HG02840 (cell line): Measurements from ENCODE around the gene GNAL.

Source experiments
- ATAC-seq: cut with Tn5 transposase; IDR thresholded peaks from one replicate; pipeline ENCODE4 v1.9.1; 2021; ENCODE audit warnings: mild to moderate bottlenecking, moderate library complexity, moderate number of reproducible peaks; ENCODE audit not compliant: unreplicated experiment, low FRiP score

GNAL gene

GRCh38 chr18:11864471-11864870 lies 175.4 kb downstream of the GNAL start:
- ATAC-seq, result no peak

GRCh38 chr18:11865071-11865470 lies 176.0 kb downstream of the GNAL start:
- no peak for ATAC-seq

GRCh38 chr18:11866329-11866728 lies 177.3 kb downstream of the GNAL start:
- ATAC-seq, result no peak

- no peak for ATAC-seq
Measured at GRCh38 chr18:11866764-11867163, 177.7 kb downstream of the GNAL start.

GRCh38 chr18:11868230-11868629 lies 179.2 kb downstream of the GNAL start:
- no peak for ATAC-seq

- no peak for ATAC-seq
Measured at GRCh38 chr18:11871501-11871900, 182.4 kb downstream of the GNAL start.

GRCh38 chr18:11872479-11873136 lies 183.5 kb downstream of the GNAL start:
- no peak for ATAC-seq

GRCh38 chr18:11873670-11874340 lies 184.7 kb downstream of the GNAL start:
- ATAC-seq, result no peak

- no peak for ATAC-seq
Measured at GRCh38 chr18:11874676-11875075, 185.6 kb downstream of the GNAL start.

- ATAC-seq, result no peak
Measured at GRCh38 chr18:11877497-11878135, 188.6 kb downstream of the GNAL start.

GRCh38 chr18:11880586-11881304 lies 191.7 kb downstream of the GNAL start:
- no peak for ATAC-seq

- no peak for ATAC-seq
Measured at GRCh38 chr18:11882636-11883035, 193.6 kb downstream of the GNAL start.

GRCh38 chr18:11883153-11883552 lies 194.1 kb downstream of the GNAL start:
- ATAC-seq, result no peak

GRCh38 chr18:11884396-11885030 lies 195.4 kb downstream of the GNAL start:
- no peak for ATAC-seq

- no peak for ATAC-seq
Measured at GRCh38 chr18:11885278-11885947, 196.3 kb downstream of the GNAL start.

- no peak for ATAC-seq
Measured at GRCh38 chr18:11886577-11887110, 197.6 kb downstream of the GNAL start.

GRCh38 chr18:11887328-11888128 lies 198.5 kb downstream of the GNAL start:
- no peak for ATAC-seq

- ATAC-seq, result no peak
Measured at GRCh38 chr18:11888726-11889125, 199.7 kb downstream of the GNAL start.

- ATAC-seq, result no peak
Measured at GRCh38 chr18:11889284-11889683, 200.2 kb downstream of the GNAL start.
